ENCODE data around the gene ENTPD7.

Gene ENTPD7

GRCh38 chr10:99711129-99711719 is 51.9 kb downstream of the ENTPD7 start:
- Histone ChIP-seq H3K9me3 (replicated peaks in 1 of 2; ENCODE audit: control insufficient read depth in 2 of 2, insufficient read depth in 1 of 2, low read depth in 1 of 2, low read length in 2 of 2) (no peaks in the 10 kb centered on the region), H3K23ac (ENCODE audit: low read depth, low read length, poor library complexity) (no peak overlapping the region)
- no peak for DNase-seq (ENCODE audit: low spot score)

GRCh38 chr10:99714446-99714845 is 55.1 kb downstream of the ENTPD7 start:
- no peak overlapping the region for H3K14ac ChIP-seq (ENCODE audit: low read length)
- no peaks in the 10 kb centered on the region for H3K4me1 ChIP-seq (ENCODE audit: control insufficient read depth in 2 of 2, insufficient read depth in 1 of 2, low read depth in 1 of 2, low read length in 2 of 2)
- H3K27me3 ChIP-seq (ENCODE audit: control insufficient read depth in 3 of 3, insufficient read depth in 3 of 3, low read depth in 1 of 3, low read length in 3 of 3): no peaks in the 10 kb centered on the region
- H2BK15ac ChIP-seq (ENCODE audit: low read length): no peak overlapping the region
- no peak overlapping the region for H3K23ac ChIP-seq (ENCODE audit: low read depth, low read length, poor library complexity)
- no peak overlapping the region for H4K8ac ChIP-seq (ENCODE audit: low read depth, low read length)
- no peak overlapping the region for H3K18ac ChIP-seq (ENCODE audit: low read length)
- no peak overlapping the region for H2BK120ac ChIP-seq (ENCODE audit: low read depth, low read length)
- no peak overlapping the region for H2AFZ ChIP-seq (ENCODE audit: low read length)
- no peak overlapping the region for H3K27ac ChIP-seq (replicated peaks; ENCODE audit: low read length)
- no peak overlapping the region for H2AK5ac ChIP-seq (ENCODE audit: low read depth, low read length)
- no peaks in the 10 kb centered on the region for H3K79me1 ChIP-seq (ENCODE audit: low read depth, low read length)
- no peak overlapping the region for H2BK12ac ChIP-seq (ENCODE audit: low read length)
- H4K91ac ChIP-seq (ENCODE audit: low read depth, low read length, poor library complexity): no peak overlapping the region
- no peaks in the 10 kb centered on the region for H3K9me3 ChIP-seq (replicated peaks in 1 of 2; ENCODE audit: control insufficient read depth in 2 of 2, insufficient read depth in 1 of 2, low read depth in 1 of 2, low read length in 2 of 2)
- peaks cover 21 to 91% of the 10 kb centered on the region in 2 donors for H3K36me3 ChIP-seq (replicated peaks in 1 of 2; ENCODE audit: control insufficient read depth in 2 of 2, insufficient read depth in 2 of 2, low read length in 2 of 2)
- H3K4me2 ChIP-seq (ENCODE audit: insufficient read depth, low read length, poor library complexity, severe bottlenecking): no peak overlapping the region
- H3K4ac ChIP-seq (ENCODE audit: low read length): no peak overlapping the region
- no peak for DNase-seq (ENCODE audit: low spot score)
- WGBS, 2 donors (ENCODE audit: extremely low coverage in 2 of 2, insufficient read length in 2 of 2, insufficient replicate concordance in 1 of 2): no CpG with 5 or more reads among the region's 5 CpGs
- H3K4me3 ChIP-seq (ENCODE audit: low read length in 2 of 2): no peak overlapping the region
- H2BK5ac ChIP-seq (ENCODE audit: low read length): no peak overlapping the region
- H3K9ac ChIP-seq (ENCODE audit: low read depth, low read length, poor library complexity): no peak overlapping the region

More at GRCh38 chr10:99711129-99711719, 51.9 kb downstream of the ENTPD7 start:
- Histone ChIP-seq H2BK120ac (ENCODE audit: low read depth, low read length) (no peak overlapping the region), H4K8ac (ENCODE audit: low read depth, low read length) (no peak overlapping the region), H2AFZ (ENCODE audit: low read length) (no peak overlapping the region), H2BK12ac (ENCODE audit: low read length) (no peak overlapping the region), H2BK15ac (ENCODE audit: low read length) (no peak overlapping the region), H3K4me3 (ENCODE audit: low read length in 2 of 2) (no peak overlapping the region), H3K9ac (ENCODE audit: low read depth, low read length, poor library complexity) (no peak overlapping the region), H3K27me3 (ENCODE audit: control insufficient read depth in 3 of 3, insufficient read depth in 3 of 3, low read depth in 1 of 3, low read length in 3 of 3) (no peaks in the 10 kb centered on the region), H2BK5ac (ENCODE audit: low read length) (no peak overlapping the region), H3K18ac (ENCODE audit: low read length) (no peak overlapping the region), H3K36me3 (replicated peaks in 1 of 2; ENCODE audit: control insufficient read depth in 2 of 2, insufficient read depth in 2 of 2, low read length in 2 of 2) (peaks cover 9 to 92% of the 10 kb centered on the region in 2 donors), H2AK5ac (ENCODE audit: low read depth, low read length) (no peak overlapping the region), H3K4me2 (ENCODE audit: insufficient read depth, low read length, poor library complexity, severe bottlenecking) (no peak overlapping the region), H3K4me1 (ENCODE audit: control insufficient read depth in 2 of 2, insufficient read depth in 1 of 2, low read depth in 1 of 2, low read length in 2 of 2) (no peaks in the 10 kb centered on the region), H3K79me1 (ENCODE audit: low read depth, low read length) (no peaks in the 10 kb centered on the region), H3K4ac (ENCODE audit: low read length) (no peak overlapping the region), H4K91ac (ENCODE audit: low read depth, low read length, poor library complexity) (no peak overlapping the region), H3K27ac (replicated peaks; ENCODE audit: low read length) (no peak overlapping the region), H3K14ac (ENCODE audit: low read length) (no peak overlapping the region)

DNA sequence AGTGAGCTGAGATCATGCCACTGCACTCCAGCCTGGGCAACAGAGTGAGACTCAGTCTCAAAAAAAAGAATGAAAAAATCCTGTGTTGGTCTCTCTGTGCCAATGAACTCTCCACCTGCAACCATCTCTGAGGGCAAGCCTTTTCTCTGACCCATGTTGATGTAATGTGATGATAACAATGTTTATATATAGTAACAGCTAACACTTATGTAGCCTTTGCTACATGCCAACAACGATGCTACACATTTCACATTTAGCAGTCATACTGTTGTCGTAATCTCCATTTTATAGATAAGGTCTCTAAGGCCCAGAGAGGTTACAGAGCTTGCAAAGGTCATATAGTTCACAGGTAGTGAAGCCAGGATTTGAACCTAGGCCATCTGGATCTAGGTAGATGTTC is 61.1 kb downstream of the ENTPD7 start:
- H2BK12ac ChIP-seq (ENCODE audit: low read length): no peak overlapping the region
- H3K4me2 ChIP-seq (ENCODE audit: insufficient read depth, low read length, poor library complexity, severe bottlenecking): no peak overlapping the region
- H3K23ac ChIP-seq (ENCODE audit: low read depth, low read length, poor library complexity): no peak overlapping the region
- peaks cover 22 to 94% of the 10 kb centered on the region in 2 donors for H3K36me3 ChIP-seq (replicated peaks in 1 of 2; ENCODE audit: control insufficient read depth in 2 of 2, insufficient read depth in 2 of 2, low read length in 2 of 2)
- H2BK5ac ChIP-seq (ENCODE audit: low read length): no peak overlapping the region
- H3K27ac ChIP-seq (replicated peaks; ENCODE audit: low read length): no peak overlapping the region
- H4K91ac ChIP-seq (ENCODE audit: low read depth, low read length, poor library complexity): no peak overlapping the region
- H3K9ac ChIP-seq (ENCODE audit: low read depth, low read length, poor library complexity): no peak overlapping the region
- no peak overlapping the region for H2BK120ac ChIP-seq (ENCODE audit: low read depth, low read length)
- H3K9me3 ChIP-seq (replicated peaks in 1 of 2; ENCODE audit: control insufficient read depth in 2 of 2, insufficient read depth in 1 of 2, low read depth in 1 of 2, low read length in 2 of 2): no peaks in the 10 kb centered on the region
- no peak overlapping the region for H2AK5ac ChIP-seq (ENCODE audit: low read depth, low read length)
- H3K18ac ChIP-seq (ENCODE audit: low read length): no peak overlapping the region
- H3K4me3 ChIP-seq (ENCODE audit: low read length in 2 of 2): no peak overlapping the region
- no peaks in the 10 kb centered on the region for H3K27me3 ChIP-seq (ENCODE audit: control insufficient read depth in 3 of 3, insufficient read depth in 3 of 3, low read depth in 1 of 3, low read length in 3 of 3)
- H3K4ac ChIP-seq (ENCODE audit: low read length): no peak overlapping the region
- no peak for DNase-seq (ENCODE audit: low spot score)
- no peaks in the 10 kb centered on the region for H3K4me1 ChIP-seq (ENCODE audit: control insufficient read depth in 2 of 2, insufficient read depth in 1 of 2, low read depth in 1 of 2, low read length in 2 of 2)
- H3K79me1 ChIP-seq (ENCODE audit: low read depth, low read length): no peaks in the 10 kb centered on the region
- no peak overlapping the region for H2AFZ ChIP-seq (ENCODE audit: low read length)
- H4K8ac ChIP-seq (ENCODE audit: low read depth, low read length): no peak overlapping the region
- WGBS, 2 donors (ENCODE audit: extremely low coverage in 2 of 2, insufficient read length in 2 of 2, insufficient replicate concordance in 1 of 2): no CpG with 5 or more reads among the region's 2 CpGs
- no peak overlapping the region for H2BK15ac ChIP-seq (ENCODE audit: low read length)
- H3K14ac ChIP-seq (ENCODE audit: low read length): no peak overlapping the region

DNA sequence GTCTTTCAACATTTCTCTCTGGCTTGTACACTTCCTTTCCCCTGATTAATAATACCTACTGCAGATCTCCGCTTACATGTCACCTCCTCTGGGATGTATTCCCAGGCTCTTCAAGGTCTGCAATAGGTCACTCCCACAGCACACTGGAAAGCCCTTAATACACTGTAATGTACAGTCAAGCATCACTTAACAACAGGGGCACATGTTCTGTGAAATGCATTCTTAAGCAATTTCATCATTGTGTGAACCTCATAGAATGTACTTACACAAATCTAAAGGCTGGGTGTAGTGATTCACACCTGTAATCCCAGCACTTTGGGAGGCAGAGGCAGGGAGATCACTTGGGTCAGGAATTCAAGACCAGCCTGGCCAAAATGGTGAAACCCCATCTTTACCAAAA is 70.7 kb downstream of the ENTPD7 start:
- Histone ChIP-seq H2BK15ac (ENCODE audit: low read length) (no peak overlapping the region), H3K4ac (ENCODE audit: low read length) (no peak overlapping the region), H3K4me1 (ENCODE audit: control insufficient read depth in 2 of 2, insufficient read depth in 1 of 2, low read depth in 1 of 2, low read length in 2 of 2) (peaks cover 0 to 3% of the 10 kb centered on the region in 2 donors), H3K9me3 (replicated peaks in 1 of 2; ENCODE audit: control insufficient read depth in 2 of 2, insufficient read depth in 1 of 2, low read depth in 1 of 2, low read length in 2 of 2) (no peaks in the 10 kb centered on the region), H2BK5ac (ENCODE audit: low read length) (no peak overlapping the region), H3K14ac (ENCODE audit: low read length) (no peak overlapping the region), H2AK5ac (ENCODE audit: low read depth, low read length) (no peak overlapping the region), H3K36me3 (replicated peaks in 1 of 2; ENCODE audit: control insufficient read depth in 2 of 2, insufficient read depth in 2 of 2, low read length in 2 of 2) (peaks cover 5 to 45% of the 10 kb centered on the region in 2 donors), H3K27ac (replicated peaks; ENCODE audit: low read length) (no peak overlapping the region), H3K4me3 (ENCODE audit: low read length in 2 of 2) (no peak overlapping the region), H3K9ac (ENCODE audit: low read depth, low read length, poor library complexity) (no peak overlapping the region), H3K27me3 (ENCODE audit: control insufficient read depth in 3 of 3, insufficient read depth in 3 of 3, low read depth in 1 of 3, low read length in 3 of 3) (no peaks in the 10 kb centered on the region), H3K18ac (ENCODE audit: low read length) (no peak overlapping the region), H2AFZ (ENCODE audit: low read length) (no peak overlapping the region), H4K91ac (ENCODE audit: low read depth, low read length, poor library complexity) (no peak overlapping the region), H3K4me2 (ENCODE audit: insufficient read depth, low read length, poor library complexity, severe bottlenecking) (no peak overlapping the region), H2BK12ac (ENCODE audit: low read length) (no peak overlapping the region), H2BK120ac (ENCODE audit: low read depth, low read length) (no peak overlapping the region), H4K8ac (ENCODE audit: low read depth, low read length) (no peak overlapping the region), H3K23ac (ENCODE audit: low read depth, low read length, poor library complexity) (no peak overlapping the region), H3K79me1 (ENCODE audit: low read depth, low read length) (peaks cover 3% of the 10 kb centered on the region)
- DNase-seq (ENCODE audit: low spot score): no peak
- no CpG with 5 or more reads among the region's 1 CpG for WGBS, 2 donors (ENCODE audit: extremely low coverage in 2 of 2, insufficient read length in 2 of 2, insufficient replicate concordance in 1 of 2)

Data from neuronal stem cell (in vitro differentiated cells).